ENCODE results near the gene DTWD2.
"Not testable (repeated sequence)": the region's sequence is repeated elsewhere in the genome, so short reads cannot be mapped to it uniquely, and the experiment has no call there.

Gene DTWD2

DNA sequence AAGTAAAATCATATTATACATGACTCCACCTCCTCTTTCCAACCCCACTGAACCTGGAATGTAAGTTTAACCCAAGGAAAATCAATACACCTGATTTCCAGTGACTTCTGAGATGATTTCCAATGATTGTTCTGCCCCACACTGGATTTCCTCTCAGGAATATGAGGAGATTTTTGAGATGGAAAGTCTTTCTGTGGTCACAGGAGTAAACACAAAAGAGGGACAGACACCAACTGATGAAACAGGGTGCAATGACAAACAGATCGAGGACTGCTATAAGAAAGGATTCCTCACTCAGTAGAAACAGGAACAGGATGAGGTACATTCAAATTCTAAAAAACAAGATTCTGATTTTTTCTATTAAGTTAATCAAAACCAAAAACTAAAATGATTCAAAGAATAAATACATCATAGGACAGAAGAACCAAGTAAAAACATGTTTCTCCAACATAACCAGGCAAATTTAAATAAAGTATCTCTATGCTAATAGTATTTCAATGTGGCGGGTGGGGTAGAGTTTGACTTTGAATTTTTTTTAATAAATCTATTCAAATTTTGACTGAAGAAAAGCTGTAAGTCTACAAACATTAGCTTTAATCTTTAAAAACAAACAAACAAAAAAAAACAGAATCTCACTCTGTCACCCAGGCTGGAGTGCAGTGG, 42.1 kb downstream of the DTWD2 start:
- no peak for FAIRE-seq

DNA sequence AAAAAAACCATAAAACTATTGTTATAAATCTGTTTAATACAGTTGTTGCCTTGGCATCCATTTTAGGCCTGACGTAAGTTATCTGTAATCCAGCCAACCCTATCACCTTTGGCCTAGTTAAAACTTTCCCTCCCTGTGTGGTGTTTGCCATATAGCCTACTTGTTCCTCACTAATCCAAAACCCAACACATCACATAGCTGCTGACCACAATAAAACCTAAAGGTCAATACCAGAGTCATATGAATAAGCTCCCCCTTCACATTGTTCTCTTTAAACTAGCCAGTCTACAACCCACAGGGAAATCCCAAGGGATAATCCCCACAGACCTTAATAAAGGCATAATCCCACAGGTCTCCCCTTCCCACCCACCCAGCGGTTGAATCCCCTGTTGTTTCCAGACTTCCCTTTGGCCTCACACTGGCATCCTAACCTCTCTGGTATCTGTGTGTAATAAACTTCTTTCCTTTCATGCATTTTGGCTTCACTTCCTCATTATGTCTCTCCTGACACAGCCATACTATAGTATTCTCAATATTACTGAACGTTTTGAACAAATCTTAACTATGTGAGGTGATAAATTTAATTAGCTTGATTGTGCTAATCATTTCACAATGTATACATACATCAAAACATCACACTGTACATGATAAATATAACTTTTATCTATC, 50.8 kb downstream of the DTWD2 start:
- FAIRE-seq: no peak

DNA sequence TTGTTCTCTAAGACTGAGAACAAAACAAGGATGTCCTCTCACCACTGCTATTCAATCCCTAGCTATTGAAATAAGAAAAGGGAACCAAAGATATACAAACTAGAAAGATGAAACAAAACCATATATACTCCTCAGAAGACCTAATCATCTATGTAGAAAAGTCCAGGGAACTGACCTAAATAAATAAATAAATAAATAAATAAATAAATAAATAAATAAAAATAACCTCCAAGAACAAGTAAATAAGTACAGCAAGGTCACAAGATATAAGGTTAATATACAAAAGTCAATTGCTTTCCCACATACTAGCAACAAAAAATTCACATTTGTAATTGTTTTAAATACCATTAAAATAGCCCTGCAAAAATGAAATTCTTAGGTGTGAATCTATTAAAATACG, 54.6 kb downstream of the DTWD2 start:
- peak; percentile 73 for FAIRE-seq

DNA sequence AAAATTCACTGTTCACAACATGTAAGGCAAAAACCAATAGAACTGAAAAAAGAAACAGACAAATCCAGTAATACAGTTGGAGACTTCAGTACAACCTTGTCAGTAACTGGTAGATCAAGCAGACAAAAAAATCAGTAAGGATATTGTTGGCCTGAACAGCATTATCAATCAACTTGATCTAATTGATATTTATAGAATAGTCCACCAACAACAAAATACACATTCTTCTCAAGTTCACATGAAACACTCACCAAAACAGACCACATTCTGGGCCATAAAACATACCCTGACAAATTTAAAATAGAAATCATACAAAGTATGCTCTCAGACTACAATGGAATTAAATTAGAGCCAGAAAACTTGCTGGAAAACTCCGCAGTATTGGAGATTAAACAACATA, 56.8 kb downstream of the DTWD2 start:
- no peak for FAIRE-seq

DNA sequence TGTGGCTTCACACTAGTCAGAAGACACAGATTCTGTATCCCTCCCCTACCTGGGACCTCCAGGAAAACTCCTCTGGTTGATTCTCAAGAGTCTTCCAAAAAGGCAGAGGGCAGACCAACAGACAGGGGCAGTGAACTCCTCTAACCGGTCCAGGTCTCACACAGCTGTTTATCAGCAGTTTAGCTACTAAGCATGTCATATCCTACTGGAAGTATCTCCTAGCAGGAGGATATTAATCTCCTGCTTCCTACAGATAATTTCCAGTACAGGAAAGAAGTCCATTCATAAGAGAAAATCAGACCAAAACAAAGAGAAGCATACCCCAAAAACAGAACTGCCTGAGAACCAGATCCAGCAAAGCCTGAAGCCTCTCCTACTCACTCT, 64.3 kb downstream of the DTWD2 start:
- FAIRE-seq: no peak

DNA sequence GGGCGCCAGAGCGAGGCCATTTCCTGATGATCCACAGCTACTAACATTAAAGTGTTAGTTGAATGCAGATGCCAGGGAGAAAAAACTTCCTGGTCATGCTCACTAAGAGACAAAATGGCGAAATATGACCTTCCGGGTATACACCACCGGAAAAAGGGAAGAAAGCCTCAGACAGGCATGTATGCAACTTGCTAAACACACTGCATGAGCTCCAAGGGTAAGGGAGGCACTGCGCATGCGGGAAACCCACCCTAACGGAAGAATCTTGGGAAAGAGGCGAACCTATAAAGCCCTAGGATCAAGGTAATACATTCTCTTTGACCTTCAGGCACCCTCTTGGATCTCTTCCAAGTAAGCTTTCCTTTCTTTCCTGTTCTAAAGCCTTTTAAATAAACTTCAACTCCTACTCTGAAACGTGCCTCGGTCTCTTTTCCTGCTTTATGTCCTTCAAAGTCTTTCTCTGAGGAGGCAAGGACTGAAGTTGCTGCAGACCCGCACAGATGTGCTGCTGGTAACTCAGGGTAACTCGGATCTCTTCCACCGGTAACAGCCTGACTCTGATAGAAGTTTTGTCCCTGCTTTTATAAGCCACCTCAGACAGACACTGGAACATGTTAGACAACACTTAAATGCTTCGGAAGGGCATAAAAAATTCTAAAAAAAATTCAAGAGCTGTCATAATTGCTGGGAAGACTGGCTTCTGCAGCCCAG, 64.9 kb downstream of the DTWD2 start:
- FAIRE-seq: no peak

DNA sequence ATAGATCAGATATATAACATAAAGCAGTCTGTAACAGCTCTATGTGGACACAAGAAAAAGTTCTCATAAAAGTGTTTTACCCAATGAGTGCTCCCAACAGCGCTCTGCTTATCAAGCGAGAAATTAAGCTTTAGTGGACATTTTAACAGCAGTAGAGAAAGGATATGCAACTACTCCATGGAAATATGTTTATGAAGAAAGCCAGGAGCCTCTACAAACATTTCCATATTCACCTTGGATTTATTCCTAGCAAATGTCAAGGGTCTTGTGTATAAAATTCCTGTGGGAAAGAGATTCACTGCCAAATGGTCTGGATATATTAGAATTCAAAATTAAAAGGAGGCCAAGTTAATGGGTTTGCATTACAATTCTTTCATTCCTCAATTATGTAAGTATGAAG, 66.5 kb downstream of the DTWD2 start:
- FAIRE-seq: no peak

DNA sequence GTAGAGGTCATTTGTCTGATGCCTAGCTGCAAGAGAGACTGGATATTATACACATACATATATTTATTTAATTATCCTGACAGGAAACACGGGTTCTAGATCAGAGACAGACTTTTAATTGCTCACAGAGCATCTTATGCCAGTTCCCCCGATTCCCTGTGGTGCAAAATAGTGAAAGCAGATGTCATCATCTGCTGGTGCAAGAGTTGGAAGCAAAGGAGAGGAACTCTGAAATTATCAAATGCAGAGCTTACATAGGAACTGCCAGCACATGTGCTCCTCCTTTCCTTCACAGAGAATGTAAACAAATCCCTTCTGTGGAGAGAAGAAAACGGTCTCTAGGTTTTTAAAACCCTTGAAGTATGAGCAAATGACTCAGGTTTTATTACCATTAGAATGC, 69.3 kb downstream of the DTWD2 start:
- no peak for FAIRE-seq

DNA sequence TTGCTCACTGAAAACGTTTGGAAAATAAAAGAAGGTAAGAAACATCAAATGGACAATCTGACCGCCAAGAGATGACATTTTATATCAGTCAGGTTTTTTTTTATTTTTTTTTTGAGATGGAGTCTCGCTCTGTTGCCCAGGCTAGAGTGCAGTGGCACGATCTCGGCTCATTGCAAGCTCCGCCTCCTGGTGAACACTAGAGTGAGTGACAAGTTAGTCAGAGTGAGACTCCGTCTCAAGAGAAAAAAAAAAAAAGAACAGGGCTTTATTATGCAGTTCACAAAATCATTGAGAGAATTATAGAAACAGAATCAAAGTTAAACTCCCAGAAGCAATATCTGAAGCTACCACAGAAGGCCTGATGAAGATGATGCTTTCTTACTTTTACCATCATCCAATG, 70.1 kb downstream of the DTWD2 start:
- no peak for FAIRE-seq

DNA sequence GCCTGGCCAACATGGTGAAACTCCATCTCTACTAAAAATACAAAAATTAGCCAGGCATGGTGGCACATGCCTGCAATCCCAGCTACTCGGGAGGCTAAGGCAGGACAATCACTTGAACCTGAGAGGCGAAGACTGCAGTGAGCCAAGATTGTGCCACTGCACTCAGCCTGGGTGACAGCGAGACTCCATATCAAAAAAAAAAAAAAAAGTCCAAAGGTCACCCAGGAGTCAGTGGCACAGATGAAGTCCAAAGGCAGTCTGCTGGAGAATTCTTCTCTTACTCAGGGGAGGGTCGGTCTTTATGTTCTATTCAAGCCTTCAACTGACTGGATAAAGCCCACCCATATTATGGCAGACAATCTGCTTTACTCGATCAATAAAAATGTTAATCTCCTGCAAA, 80.8 kb downstream of the DTWD2 start:
- not testable (repeated sequence) for FAIRE-seq

DNA sequence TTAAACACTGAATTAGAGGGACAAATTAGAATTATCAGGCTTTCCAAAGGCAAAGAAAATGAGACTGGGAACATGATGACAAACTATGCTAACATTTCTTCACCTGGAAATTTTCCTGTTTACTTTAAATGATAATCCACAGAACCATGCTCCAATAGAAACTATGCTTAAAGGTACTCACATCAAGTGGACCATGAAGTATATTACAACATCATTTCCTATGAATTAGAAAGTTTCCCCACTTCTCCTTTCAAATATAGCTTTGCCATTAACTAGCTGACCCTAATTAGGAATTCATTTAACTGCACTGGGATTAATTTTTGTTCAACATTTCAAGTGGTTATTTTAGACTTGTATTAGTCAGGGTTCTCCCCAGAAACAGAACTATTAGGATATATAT, 81.4 kb downstream of the DTWD2 start:
- no peak for FAIRE-seq

DNA sequence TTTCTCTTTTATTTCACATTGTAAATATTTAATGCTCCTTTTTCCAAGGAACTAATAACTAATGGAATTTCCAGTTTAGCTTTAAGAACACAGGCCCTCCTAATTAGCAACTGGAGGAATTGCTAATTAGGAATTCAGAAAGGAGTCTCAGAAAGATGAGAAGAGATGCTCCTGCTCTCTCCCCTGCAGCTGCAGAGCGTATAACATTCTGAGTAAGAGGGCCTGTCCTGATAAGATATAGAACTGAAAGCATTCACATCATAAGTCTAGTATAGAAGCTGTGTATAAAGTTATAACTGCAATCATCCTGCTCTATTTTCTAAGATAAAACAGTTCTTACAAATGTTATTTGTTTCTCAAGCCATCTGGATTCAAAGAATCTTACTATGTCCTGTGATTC, 83.2 kb downstream of the DTWD2 start:
- FAIRE-seq: no peak

DNA sequence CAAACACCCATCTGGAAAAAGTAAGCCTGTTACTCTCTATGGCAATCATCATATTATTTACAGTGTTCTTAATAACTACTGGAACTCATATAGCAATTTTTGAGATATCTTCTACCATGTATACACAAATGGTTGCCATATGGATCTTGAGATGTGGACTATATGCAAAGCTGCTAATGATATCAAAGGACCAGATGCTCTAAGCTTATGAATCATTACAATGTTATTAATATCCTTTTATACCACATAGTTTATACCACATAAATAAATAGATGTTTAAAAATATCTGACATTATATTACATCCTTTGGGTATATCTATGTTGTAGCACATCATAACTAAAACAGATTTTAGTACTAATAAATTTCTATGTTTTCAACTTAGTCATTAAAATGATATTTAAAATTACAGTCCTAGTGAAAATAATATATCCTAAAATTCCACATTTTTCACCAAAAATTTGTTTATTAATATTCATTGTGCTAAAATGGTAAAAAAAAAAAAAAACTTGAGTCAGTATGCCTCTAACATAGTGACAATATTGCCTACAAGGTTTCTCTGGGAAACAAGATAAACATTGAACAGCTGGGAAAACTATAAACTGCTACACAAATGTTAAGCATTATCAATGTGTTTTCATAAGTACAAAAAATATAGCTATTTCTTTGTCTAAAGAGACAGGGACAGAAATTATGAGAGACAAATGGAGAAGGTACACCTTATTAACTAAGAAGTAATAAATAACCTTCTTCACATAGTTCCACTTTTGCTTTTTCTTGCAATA, 85.5 kb downstream of the DTWD2 start:
- FAIRE-seq: peak; percentile 64

DNA sequence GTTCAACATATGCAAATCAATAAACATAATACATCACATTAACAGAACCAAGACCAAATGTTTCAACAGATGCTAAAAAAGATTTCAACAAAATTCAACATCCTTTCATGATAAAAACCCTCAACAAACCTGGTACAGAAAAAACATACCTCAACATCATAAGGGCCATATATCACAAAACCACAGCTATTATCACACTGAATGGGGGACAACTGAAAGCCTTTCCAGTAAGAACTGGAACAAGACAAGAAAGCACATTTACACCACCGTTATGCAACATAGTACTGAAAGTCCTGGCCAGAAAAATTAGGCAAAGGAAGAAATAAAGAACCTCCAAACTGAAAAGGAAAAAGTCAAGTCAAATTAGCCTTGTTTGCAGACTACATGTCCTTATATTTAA, 93.6 kb downstream of the DTWD2 start:
- no peak for FAIRE-seq

DNA sequence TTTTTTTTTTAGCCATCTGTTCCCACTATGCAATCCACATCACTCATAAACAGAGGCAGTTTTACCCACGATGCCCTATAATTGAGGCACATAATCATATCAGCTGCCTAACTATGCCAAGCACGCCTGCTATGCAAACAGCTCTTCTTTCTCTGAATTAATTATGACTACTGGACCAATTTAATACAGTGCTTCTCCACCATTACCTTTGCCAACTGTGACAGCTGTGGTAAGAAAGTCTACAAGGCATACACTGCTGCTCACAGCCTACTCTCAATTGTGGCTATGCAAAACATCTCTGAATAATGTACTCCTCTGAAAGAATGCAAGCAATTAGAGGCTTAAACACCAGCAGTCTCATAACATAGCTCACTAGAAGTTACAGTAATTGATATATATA, 97.1 kb downstream of the DTWD2 start:
- no peak for FAIRE-seq

DNA sequence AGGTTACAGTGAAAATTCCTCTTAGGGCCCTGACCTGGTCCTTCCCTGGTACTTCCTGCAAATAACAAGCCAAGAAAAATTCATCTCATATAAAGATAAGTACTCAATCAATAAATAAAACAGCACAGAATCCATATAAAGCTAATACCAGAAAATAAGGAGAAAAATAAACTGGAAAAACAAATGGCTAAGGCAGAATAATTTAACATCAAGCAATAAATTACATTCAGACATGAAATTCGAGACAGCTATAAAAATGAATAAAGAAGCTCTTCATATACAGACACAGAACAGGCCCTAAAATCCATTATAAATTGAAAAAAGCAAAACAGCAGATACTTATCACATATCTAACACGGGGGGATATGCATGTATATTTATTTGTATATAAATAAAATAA, 99.2 kb downstream of the DTWD2 start:
- FAIRE-seq: no peak

DNA sequence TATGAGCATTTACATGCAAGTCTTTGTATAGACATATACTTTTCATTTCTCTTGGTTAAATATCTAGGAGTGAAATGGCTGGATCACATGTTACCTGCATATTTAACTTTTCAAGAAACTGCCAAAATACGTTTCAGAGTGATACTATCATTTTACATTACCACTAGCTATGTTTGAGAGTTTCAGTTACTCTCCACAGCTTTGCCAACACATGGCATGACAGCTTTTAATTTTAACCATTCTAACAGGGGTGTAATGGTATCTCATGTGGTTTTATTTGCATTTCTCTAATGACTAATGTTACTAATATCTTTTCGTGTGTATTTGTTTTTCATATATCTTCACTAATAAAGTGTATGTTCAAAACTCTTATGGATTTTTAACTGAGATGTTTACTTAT, 99.8 kb downstream of the DTWD2 start:
- no peak for FAIRE-seq

DNA sequence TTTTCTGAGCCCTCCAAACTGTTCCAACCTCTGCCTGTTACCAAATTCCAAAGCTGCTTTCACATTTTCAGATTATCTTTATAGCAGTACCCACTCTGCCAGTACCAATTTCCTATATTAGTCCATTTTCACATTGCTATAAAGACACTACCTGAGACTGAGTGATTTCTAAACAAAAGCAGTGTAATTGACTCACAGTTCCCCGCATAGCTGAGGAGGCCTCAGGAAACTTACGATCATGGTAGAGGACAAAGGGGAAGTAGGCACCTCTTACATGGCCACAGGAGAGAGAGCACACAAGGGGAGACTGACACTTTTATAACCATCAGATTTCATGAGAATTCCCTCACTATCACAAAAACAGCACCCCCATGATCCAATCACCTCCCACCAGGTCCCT, 105.0 kb downstream of the DTWD2 start:
- no peak for FAIRE-seq

DNA sequence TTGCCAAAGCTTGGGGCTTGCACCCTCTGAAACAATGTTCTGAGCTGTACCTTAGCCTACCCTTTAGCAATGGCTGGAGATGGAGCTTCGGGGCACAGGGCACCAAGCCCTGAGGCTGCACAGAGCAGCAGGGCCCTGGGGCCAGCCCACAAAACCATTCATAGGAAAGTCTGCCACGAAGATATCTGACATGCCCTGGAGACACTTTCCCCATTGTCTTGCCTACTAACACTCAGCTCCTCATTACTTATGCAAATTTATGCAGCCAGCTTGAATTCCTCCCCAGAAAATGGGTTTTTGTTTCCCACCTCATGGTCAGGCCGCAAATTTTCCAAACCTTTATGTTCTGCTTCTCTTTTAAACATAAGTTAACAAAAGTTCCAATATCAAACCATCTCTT, 105.7 kb downstream of the DTWD2 start:
- no peak for FAIRE-seq

DNA sequence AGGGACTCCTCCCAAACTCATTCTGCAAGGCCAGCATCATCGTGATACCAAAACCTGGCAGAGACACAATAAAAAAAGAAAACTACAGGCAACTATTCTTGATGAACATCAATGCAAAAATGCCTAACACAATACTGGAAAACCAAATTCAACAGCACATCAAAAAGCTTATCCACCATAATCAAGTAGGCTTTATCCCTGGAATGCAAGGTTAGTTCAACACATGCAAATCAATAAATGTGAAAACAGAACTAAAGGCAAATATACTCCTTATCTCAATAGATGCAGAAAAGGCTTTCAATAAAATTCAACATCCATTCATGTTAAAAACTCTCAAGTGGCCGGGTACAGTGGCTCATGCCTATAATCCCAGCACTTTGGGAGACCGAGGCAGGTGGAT, 111.5 kb downstream of the DTWD2 start:
- FAIRE-seq: not testable (repeated sequence)

DNA sequence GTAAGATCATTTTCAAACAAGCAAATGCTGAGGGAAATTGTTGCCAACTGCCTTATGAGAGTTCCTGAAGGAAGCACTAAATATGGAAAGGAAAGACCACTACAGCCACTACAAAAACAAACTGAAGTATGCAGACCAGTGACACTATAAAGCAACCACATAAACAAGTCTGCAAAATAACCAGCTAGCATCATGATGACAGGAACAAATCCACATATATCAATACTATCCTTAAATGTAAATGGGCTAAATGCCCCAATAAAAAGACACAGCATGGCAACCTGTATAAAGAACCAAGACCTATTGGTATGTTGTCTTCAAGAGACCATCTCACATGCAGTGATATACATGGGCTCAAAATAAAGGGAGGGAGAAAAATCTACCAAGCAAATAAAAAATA, 113.2 kb downstream of the DTWD2 start:
- FAIRE-seq: no peak

DNA sequence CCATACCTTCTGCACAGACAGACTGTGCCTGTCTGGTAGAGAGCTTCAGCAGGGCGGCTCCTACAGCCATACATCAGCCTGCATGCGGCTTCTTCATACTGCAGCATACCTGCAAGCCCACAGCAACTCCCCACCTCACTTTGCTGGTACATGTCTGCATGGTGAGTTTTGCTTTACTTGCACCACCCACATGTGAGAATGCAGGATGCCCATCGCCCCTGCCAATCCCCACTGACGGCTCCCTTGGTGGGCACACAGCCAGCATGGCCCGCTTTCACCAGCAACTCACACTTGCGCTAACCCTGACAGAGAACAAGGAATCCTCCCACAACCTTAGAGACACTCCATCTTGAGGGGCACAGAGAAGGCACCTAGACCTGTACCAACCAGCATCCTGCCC, 114.9 kb downstream of the DTWD2 start:
- no peak for FAIRE-seq

DNA sequence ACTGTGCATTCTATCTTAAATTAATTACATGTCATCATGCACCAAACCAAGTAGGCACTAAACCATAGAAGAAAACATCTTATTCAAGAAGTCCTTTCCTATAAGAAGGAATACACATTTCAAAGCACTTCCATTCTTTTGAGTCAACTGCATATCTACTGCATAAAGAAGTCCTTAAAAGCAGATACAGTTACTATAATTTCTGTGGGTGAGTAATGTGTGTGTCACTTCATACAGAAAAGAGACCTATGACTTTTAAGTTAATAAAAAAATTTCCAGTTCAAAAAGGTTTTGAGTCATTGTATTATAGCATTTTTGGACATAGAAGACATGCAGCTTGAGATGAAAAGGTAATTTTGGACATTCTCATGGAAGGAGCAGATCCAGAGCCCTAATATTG, 125.0 kb downstream of the DTWD2 start:
- no peak for FAIRE-seq

DNA sequence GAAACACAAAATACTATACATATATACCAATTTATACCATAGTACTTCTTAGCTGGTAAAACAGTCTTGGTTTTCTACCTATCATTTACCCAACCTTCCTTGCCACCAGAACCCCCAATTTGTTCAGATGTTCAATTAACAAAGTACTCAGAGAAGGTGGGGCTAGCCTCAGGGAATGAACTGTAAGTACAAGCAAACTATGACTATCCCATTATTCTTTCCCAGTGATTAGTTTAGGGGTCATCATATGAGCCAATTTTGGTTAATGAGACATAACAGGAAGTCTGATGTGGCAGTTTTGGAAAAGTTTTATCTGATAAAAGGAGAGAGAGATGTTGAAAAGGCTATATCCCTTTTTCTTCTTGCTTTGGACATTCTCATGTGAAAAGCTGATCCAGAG, 125.8 kb downstream of the DTWD2 start:
- no peak for FAIRE-seq
